PC-3 (cell line): Measurements from ENCODE around the gene GSG1L.

Source experiments
- EZH2phosphoT487 ChIP-seq: fragments of 300-600 bp; sonication (generic); IDR thresholded peaks from 2 replicates; pipeline ENCODE4 v1.6.1; 2018; ENCODE audit warnings: mild to moderate bottlenecking, antibody characterized with exemption, low read length, borderline replicate concordance
- TF ChIP-seq, protein P1 (sequence below): fragments of 300-600 bp; sonication (generic); conservative IDR thresholded peaks from 2 replicates; pipeline ENCODE4 v1.5.1; 2017; ENCODE audit warnings: antibody characterized with exemption, low read depth, mild to moderate bottlenecking, low read length

GRCh38 chr16:27922433-27922832 is 141.1 kb downstream of the GSG1L start:
- no peak for TF ChIP-seq EZH2phosphoT487
- TF ChIP-seq, protein P1, sequence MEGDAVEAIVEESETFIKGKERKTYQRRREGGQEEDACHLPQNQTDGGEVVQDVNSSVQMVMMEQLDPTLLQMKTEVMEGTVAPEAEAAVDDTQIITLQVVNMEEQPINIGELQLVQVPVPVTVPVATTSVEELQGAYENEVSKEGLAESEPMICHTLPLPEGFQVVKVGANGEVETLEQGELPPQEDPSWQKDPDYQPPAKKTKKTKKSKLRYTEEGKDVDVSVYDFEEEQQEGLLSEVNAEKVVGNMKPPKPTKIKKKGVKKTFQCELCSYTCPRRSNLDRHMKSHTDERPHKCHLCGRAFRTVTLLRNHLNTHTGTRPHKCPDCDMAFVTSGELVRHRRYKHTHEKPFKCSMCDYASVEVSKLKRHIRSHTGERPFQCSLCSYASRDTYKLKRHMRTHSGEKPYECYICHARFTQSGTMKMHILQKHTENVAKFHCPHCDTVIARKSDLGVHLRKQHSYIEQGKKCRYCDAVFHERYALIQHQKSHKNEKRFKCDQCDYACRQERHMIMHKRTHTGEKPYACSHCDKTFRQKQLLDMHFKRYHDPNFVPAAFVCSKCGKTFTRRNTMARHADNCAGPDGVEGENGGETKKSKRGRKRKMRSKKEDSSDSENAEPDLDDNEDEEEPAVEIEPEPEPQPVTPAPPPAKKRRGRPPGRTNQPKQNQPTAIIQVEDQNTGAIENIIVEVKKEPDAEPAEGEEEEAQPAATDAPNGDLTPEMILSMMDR, result no peak
